HepG2 (cell line): Measurements from ENCODE around the gene RBM6. TPM values are rescaled to one million over a fixed set of nuclear protein-coding genes. Genes with fewer than 3 reads are reported as not detected.

ENCODE experiments used
- CSRNP2 ChIP-seq: sonication (generic); formaldehyde crosslinking; conservative IDR thresholded peaks from 2 replicates; pipeline ENCODE4 v1.8.0; 2022; ENCODE audit warnings: low read depth, missing genetic modification reagents
- HNF1B ChIP-seq: sonication (generic); formaldehyde crosslinking; IDR thresholded peaks from 2 replicates; pipeline ENCODE4 v1.5.1; 2020; ENCODE audit warnings: mild to moderate bottlenecking, moderate library complexity, missing genetic modification reagents
- HOXA3 ChIP-seq: sonication (generic); formaldehyde crosslinking; IDR thresholded peaks from 2 replicates; pipeline ENCODE4 v1.5.0; 2020; ENCODE audit warnings: missing genetic modification reagents
- MED13 ChIP-seq: sonication (generic); formaldehyde crosslinking; IDR thresholded peaks from 2 replicates; pipeline ENCODE4 v1.5.0; 2020; ENCODE audit warnings: missing genetic modification reagents
- MEF2D ChIP-seq: sonication (generic); formaldehyde crosslinking; IDR thresholded peaks from 2 replicates; pipeline ENCODE4 v1.5.1; 2020; ENCODE audit warnings: mild to moderate bottlenecking, missing genetic modification reagents
- RERE ChIP-seq: IDR thresholded peaks from 2 replicates; pipeline ENCODE4 v1.6.1; 2016; ENCODE audit warnings: low read depth, missing genetic modification reagents, missing compliant biosample characterization
- SIN3A ChIP-seq: IDR thresholded peaks from 2 replicates; pipeline ENCODE4 v1.6.1; 2011; ENCODE audit warnings: low read depth, mild to moderate bottlenecking, control low read depth, low read length, borderline replicate concordance
- STAG1 ChIP-seq: sonication (generic); formaldehyde crosslinking; IDR thresholded peaks from 2 replicates; pipeline ENCODE4 v1.4.0; 2020; ENCODE audit warnings: missing genetic modification reagents
- ZBTB20 ChIP-seq: sonication (generic); formaldehyde crosslinking; IDR thresholded peaks from 2 replicates; pipeline ENCODE4 v1.8.1; 2023; ENCODE audit warnings: missing genetic modification reagents, low read depth, mild to moderate bottlenecking, borderline replicate concordance
- ZBTB25 ChIP-seq: IDR thresholded peaks from 2 replicates; pipeline ENCODE4 v1.6.1; 2018; ENCODE audit warnings: missing genetic modification reagents
- ZBTB49 ChIP-seq: sonication (generic); formaldehyde crosslinking; IDR thresholded peaks from 2 replicates; pipeline ENCODE4 v1.4.0; 2020; ENCODE audit warnings: missing genetic modification reagents, borderline replicate concordance
- ZNF563 ChIP-seq: sonication (generic); formaldehyde crosslinking; IDR thresholded peaks from 2 replicates; pipeline ENCODE4 v1.8.0; 2022; ENCODE audit warnings: mild to moderate bottlenecking, moderate library complexity, missing genetic modification reagents
- ZNF777 ChIP-seq: sonication (generic); formaldehyde crosslinking; IDR thresholded peaks from 2 replicates; pipeline ENCODE4 v1.4.0; 2020; ENCODE audit warnings: missing genetic modification reagents
- ZNF788 ChIP-seq: sonication (generic); formaldehyde crosslinking; IDR thresholded peaks from 2 replicates; pipeline ENCODE4 v1.5.0; 2020; ENCODE audit warnings: mild to moderate bottlenecking, missing genetic modification reagents, borderline replicate concordance
- polyA plus RNA-seq, 8 experiments: library from polyadenylated mRNA; depleted of rRNA in 3 of 8; stranded (reverse) in 7 of 8; unstranded in 1 of 8; fragments of >200 nt; fragmentation: Illumina TruSeq in 4 of 8; extraction: Trizol in 4 of 8; gene quantifications; 2 replicates each; pipeline versions ENCODE4 v1.2.1 to v1.2.3, GENCODE V29; 2011 to 2016; ENCODE audit warnings: low read depth in 4 of 8, missing spikeins in 1 of 8, mixed read lengths in 1 of 8; ENCODE audit not compliant: insufficient read depth in 1 of 8
- total RNA-seq, 5 experiments: library from RNA; depleted of rRNA; stranded (reverse); fragments of >200 nt; fragmentation: Illumina TruSeq; extraction: Trizol; gene quantifications; 2 replicates each; pipeline ENCODE4 v1.2.3, GENCODE V29; 2016; ENCODE audit warnings: low read depth in 1 of 5

Gene RBM6
- total and polyA plus RNA-seq, 2 of the 13 experiments (the other 11 are each of a cell fraction or from before 2014, with no cell fraction given) = 72.7 to 86.1 TPM

- TF ChIP-seq RERE (CRISPR knock-in tag) (no peak), ZNF777 (CRISPR knock-in tag) (no peak), ZNF788 (CRISPR knock-in tag) (peak; percentile 50; the same call in 1 of the 2 replicates), ZBTB49 (CRISPR knock-in tag) (no peak), MED13 (CRISPR knock-in tag) (no peak), STAG1 (CRISPR knock-in tag) (peak; percentile 96), MEF2D (CRISPR knock-in tag) (no peak), HOXA3 (no peak), HNF1B (CRISPR knock-in tag) (peak; percentile 14; the same call in 1 of the 2 replicates), CSRNP2 (no peak), SIN3A (no peak), ZNF563 (no peak), ZBTB25 (CRISPR knock-in tag) (peak; percentile 20; the same call in 1 of the 2 replicates), ZBTB20 (0 out of 2 replicates have a peak, but pooled peaks have one; percentile 20)
Observed at GRCh38 chr3:50121072-50122032, 181.4 kb downstream of the RBM6 start (continued).
